Measurements from ENCODE around the gene KIAA0513. TPM values are rescaled to one million over a fixed set of nuclear protein-coding genes. Genes with fewer than 3 reads are reported as not detected.

The KIAA0513 gene
- total and polyA plus RNA-seq, 10 of the 15 experiments (the other 5 are each of a cell fraction or from before 2014, with no cell fraction given) = 0.14 to 5.8 (median 2.0) TPM

- SMC1A ChIA-PET (ENCODE audit: uncharacterized antibody, unreplicated experiment) = no interaction called here
- CTCF ChIA-PET = interaction anchor here (1.4 kb wide), 1 partner anchor 12 kb away, joined by 4 read pairs; the partner anchor contains the start of gene CIBAR2
- POLR2A ChIA-PET = no interaction called here
- no peaks in the 10 kb centered on the region; a peak in 2 of 4 replicates for H3K27me3 ChIP-seq (replicated peaks in 1 of 2; ENCODE audit: control insufficient read depth in 2 of 2, insufficient read depth in 2 of 2, low read length in 1 of 2)
- H3K4me1 ChIP-seq (ENCODE audit: control insufficient read depth, insufficient read depth, low read length) = peaks cover 28% of the 10 kb centered on the region
- no peaks in the 10 kb centered on the region for H3K36me3 ChIP-seq (ENCODE audit: control insufficient read depth in 2 of 2, insufficient read depth in 2 of 2, low read length in 1 of 2)
- FAIRE-seq = no peak
- H3K27ac ChIP-seq (ENCODE audit: control insufficient read depth, insufficient read depth) = no peak overlapping the region
- in situ Hi-C loops (cut with MboI) = no loop called here
- no peaks in the 10 kb centered on the region for H3K9me3 ChIP-seq (replicated peaks; ENCODE audit: control insufficient read depth, insufficient read depth, low read length)
- WGBS (ENCODE audit: insufficient coverage, insufficient replicate concordance, low lambda C conversion rate, missing lambda C conversion rate) = 59% methylated on average over 9 of the region's 10 CpGs
- no peak overlapping the region for H3K4me2 ChIP-seq (ENCODE audit: control insufficient read depth, insufficient read depth)
- no peak overlapping the region for H2AFZ ChIP-seq (ENCODE audit: control insufficient read depth, low read depth, low read length)
- H3K4me3 ChIP-seq = no peak overlapping the region
- BruUV-seq (replicated peaks) = no TSS peak
- H3K9ac ChIP-seq (ENCODE audit: control insufficient read depth, insufficient read depth, low read length) = no peak overlapping the region
- ATAC-seq = no peak
- intact Hi-C loops (cut with micrococcal nuclease; ENCODE audit: unreplicated experiment) = no loop called here
- TF ChIP-seq RB1 (IDR thresholded peaks at IDR 0.05; ENCODE audit: borderline replicate concordance) (no peak), HDGF (IDR thresholded peaks at IDR 0.05) (no peak), NFIC (IDR thresholded peaks at IDR 0.05; ENCODE audit: low read depth, low read length) (no peak), KAT2A (conservative IDR thresholded peaks at IDR 0.05; ENCODE audit: control insufficient read depth, low read depth, low read length) (no peak), GABPA (IDR thresholded peaks at IDR 0.05; ENCODE audit: low read depth) (no peak), CBFB (IDR thresholded peaks at IDR 0.05; ENCODE audit: low read depth) (no peak), FOS (IDR thresholded peaks at IDR 0.05; ENCODE audit: borderline replicate concordance, extremely low read depth, insufficient read length) (no peak), ASH2L (IDR thresholded peaks at IDR 0.05; ENCODE audit: borderline replicate concordance, low read depth) (no peak)
- RAD21 ChIA-PET (ENCODE audit: unreplicated experiment) = no interaction called here
- H4K20me1 ChIP-seq (ENCODE audit: control insufficient read depth, insufficient read depth) = no peaks in the 10 kb centered on the region
- no peak for DNase-seq (ENCODE audit: low read depth, low spot score)
- H3K79me2 ChIP-seq (ENCODE audit: control insufficient read depth, insufficient read depth, low read length) = no peaks in the 10 kb centered on the region
These were observed 72.7 kb downstream of the KIAA0513 start for GRCh38 chr16:85100265-85100664.

DNA sequence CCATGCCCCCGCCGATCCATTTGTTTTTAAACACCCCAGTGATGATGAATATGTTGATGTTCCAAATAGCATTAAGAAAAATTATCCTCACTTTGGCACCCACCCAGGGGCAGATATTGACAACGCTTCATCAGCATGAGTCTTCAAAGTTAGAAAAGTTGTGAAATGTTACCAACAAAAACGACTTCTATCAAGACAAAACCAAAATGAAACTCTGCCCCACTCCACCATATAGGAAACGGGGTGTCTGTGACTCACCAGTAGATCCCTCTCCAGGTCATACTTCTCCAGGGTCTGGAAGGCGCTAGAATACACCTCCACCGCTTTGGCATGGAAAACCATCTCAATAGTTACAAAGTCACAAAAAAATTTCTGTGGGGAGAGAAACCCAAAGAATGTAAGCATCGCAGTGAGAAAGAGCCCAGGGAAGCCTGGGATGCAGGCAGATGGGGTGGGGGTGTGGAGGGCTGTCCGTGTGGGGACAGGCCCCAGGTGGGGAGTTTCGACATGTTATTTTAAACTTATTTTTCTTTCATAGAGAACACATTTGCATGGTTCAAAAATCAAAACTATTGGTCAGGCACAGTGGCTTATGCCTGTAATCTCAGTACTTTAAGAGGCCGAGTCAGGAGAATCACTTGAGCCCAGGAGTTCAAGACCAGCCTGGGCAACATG is 74.5 kb downstream of the KIAA0513 start:
- CTCF ChIA-PET = no interaction called here
- 50% methylated on average over 11 of the region's 11 CpGs for WGBS (ENCODE audit: insufficient coverage, insufficient replicate concordance, low lambda C conversion rate, missing lambda C conversion rate)
- H3K4me1 ChIP-seq (ENCODE audit: control insufficient read depth, insufficient read depth, low read length) = peaks cover 34% of the 10 kb centered on the region
- no TSS peak for BruUV-seq (replicated peaks)
- H3K27me3 ChIP-seq (replicated peaks in 1 of 2; ENCODE audit: control insufficient read depth in 2 of 2, insufficient read depth in 2 of 2, low read length in 1 of 2) = no peaks in the 10 kb centered on the region; a peak in 1 of 4 replicates
- H3K4me3 ChIP-seq = no peak overlapping the region
- no peak overlapping the region for H3K27ac ChIP-seq (ENCODE audit: control insufficient read depth, insufficient read depth)
- SMC1A ChIA-PET (ENCODE audit: uncharacterized antibody, unreplicated experiment) = interaction anchor here (0.5 to 1.2 kb wide), 2 partner anchors 13 to 352 kb away, joined by 3 to 4 read pairs; no protein-coding TSS in a partner anchor
- TF ChIP-seq ELK1 (IDR thresholded peaks at IDR 0.05; ENCODE audit: low read depth, low read length) (no peak), MYB (IDR thresholded peaks at IDR 0.05; ENCODE audit: borderline replicate concordance, low read depth, low read length) (no peak), TCF7 (IDR thresholded peaks at IDR 0.05; ENCODE audit: borderline replicate concordance) (no peak), CBX5 (IDR thresholded peaks at IDR 0.05; ENCODE audit: low read depth) (no peak), YBX1 (IDR thresholded peaks at IDR 0.05) (no peak), CEBPB (IDR thresholded peaks at IDR 0.05; ENCODE audit: borderline replicate concordance in 1 of 2, low read depth in 2 of 2, low read length in 2 of 2) (no peak), BRCA1 (IDR thresholded peaks at IDR 0.05; ENCODE audit: low read depth, low read length) (no peak), NFIC (IDR thresholded peaks at IDR 0.05; ENCODE audit: low read depth, low read length) (no peak)
- POLR2A ChIA-PET = no interaction called here
- ATAC-seq (no peak), DNase-seq (ENCODE audit: low read depth, low spot score) (no peak), FAIRE-seq (no peak)
- H2AFZ ChIP-seq (ENCODE audit: control insufficient read depth, low read depth, low read length) = no peak overlapping the region
- H3K4me2 ChIP-seq (ENCODE audit: control insufficient read depth, insufficient read depth) = peak overlapping the region; percentile 34; the same call in 1 of the 2 replicates
- in situ Hi-C loops (cut with MboI) (no loop called here), intact Hi-C loops (cut with micrococcal nuclease; ENCODE audit: unreplicated experiment) (no loop called here)
- H3K9me3 ChIP-seq (replicated peaks; ENCODE audit: control insufficient read depth, insufficient read depth, low read length) = no peaks in the 10 kb centered on the region
- H4K20me1 ChIP-seq (ENCODE audit: control insufficient read depth, insufficient read depth) = no peaks in the 10 kb centered on the region
- RAD21 ChIA-PET (ENCODE audit: unreplicated experiment) = no interaction called here
- no peaks in the 10 kb centered on the region for H3K79me2 ChIP-seq (ENCODE audit: control insufficient read depth, insufficient read depth, low read length)
- no peak overlapping the region for H3K9ac ChIP-seq (ENCODE audit: control insufficient read depth, insufficient read depth, low read length)
- H3K36me3 ChIP-seq (ENCODE audit: control insufficient read depth in 2 of 2, insufficient read depth in 2 of 2, low read length in 1 of 2) = no peaks in the 10 kb centered on the region

All from GM12878 (cell line).